A549 treated with RU486 at 1 μM for 4 hours (cell line): ENCODE data around the gene NBPF11. TPM values are rescaled to one million over a fixed set of nuclear protein-coding genes. Genes with fewer than 3 reads are reported as not detected.

Source experiments
- total RNA-seq: library from RNA; stranded (reverse); fragments of 200-300 nt; extraction: Qiagen RNA extraction; gene quantifications from 5 replicates; pipeline ENCODE4 v1.2.3, GENCODE V29; 2022; ENCODE audit warnings: low read depth

NBPF11 gene
- 4.3 to 4.7 TPM (median 4.5 TPM) in 5 replicates for total RNA-seq

GRCh38 chr1:148151911-148152656 is at the start of gene NBPF11:
TSS of gene NBPF11 (minus strand) at chr1:148152281. CDS start at chr1:148127003, 25,278 bp downstream.

Other genes starting within 250 kb of the NBPF11 start
- gene GJA8, start 249.5 kb downstream of the NBPF11 start, total RNA-seq, result not detected in 5 replicates
- 2.6 to 5.9 TPM (median 4.4 TPM) in 5 replicates for gene GPR89B, start 223.9 kb downstream of the NBPF11 start, total RNA-seq